ENCODE measurements around the gene RHOBTB3.

GRCh38 chr5:95798048-95798447, 66.9 kb downstream of the RHOBTB3 start:
- TF ChIP-seq POLR2AphosphoS5 (IDR thresholded peaks at IDR 0.05), result no peak
- TF ChIP-seq CTCF (IDR thresholded peaks at IDR 0.05), result no peak

Data from stomach (tissue), 4 donors.